Mesenteric fat pad (tissue), 1 donor: ENCODE data around the gene FBXL13. TPM values are rescaled to one million over a fixed set of nuclear protein-coding genes. Genes with fewer than 3 reads are reported as not detected.
"Not testable (repeated sequence)": the region's sequence is repeated elsewhere in the genome, so short reads cannot be mapped to it uniquely, and the experiment has no call there.

Source experiments
- DNase-seq: peaks from one replicate; pipeline ENCODE4 v3.0.0-alpha.2; 2020; ENCODE audit warnings: low spot score
- long read RNA-seq: library from polyadenylated mRNA; unstranded; transcript quantifications from one replicate; pipeline ENCODE4 v2.0.0, GENCODE V29; 2020
- total RNA-seq: library from RNA; stranded (reverse); fragmentation: NEBNext Ultra II Directional; extraction: Animal tissue kit (Norgen Biotek cat#: 25700); gene quantifications from one replicate; pipeline ENCODE4 v1.2.1, GENCODE V29; 2021
- donor health status: DM: yes; HTN: yes; CAD: no.

The FBXL13 gene
- total RNA-seq, result 0.55 TPM
- long read RNA-seq, partial matches to known transcripts, result 0 of 3 reads
- long read RNA-seq, other reads (novel, unspliced or antisense), result 3 of 3 reads

DNA sequence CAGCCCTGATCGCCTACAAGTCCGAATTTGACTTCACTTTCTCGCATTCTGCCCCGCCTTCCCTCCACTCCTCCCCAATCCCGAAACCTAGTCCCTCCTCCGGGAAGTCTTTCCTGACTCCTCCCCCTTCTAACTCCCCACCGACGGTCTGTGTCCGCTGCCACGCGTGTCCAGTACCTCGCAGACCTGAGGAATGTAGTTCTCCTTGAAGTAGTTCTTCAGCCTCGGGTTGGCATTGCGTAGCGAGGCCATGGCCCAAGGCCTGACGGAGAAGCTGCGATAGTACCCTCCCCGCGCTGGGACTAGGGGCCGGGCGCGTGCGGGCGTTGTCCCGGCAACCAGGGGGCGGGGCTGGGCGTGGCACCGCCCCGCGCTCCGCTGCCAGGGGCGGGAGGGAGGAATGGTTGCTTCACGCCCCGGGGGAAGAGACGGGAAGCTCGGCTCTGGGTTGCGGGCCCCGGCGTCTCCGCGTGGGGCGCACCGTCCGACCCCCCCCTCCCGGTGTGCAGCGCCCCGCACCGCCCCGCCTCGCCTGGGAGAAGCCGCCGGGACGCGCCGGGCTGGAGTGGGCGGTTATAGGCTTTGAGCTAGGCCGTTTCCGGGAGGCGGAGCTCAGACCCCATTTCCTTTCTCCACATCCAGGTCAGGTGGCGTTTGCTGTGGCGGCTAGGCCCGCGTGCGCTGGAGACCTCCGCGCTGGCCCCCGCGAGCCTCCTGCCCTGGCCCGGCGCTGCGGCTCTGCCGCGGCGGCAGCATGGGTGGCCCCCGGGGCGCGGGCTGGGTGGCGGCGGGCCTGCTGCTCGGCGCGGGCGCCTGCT is at the start of gene FBXL13, which contains the start of gene ARMC10:
Gene FBXL13 (minus strand): TSS at position 278 of the 818 bp plus-strand sequence.
Gene ARMC10 (plus strand): TSS at position 622 of the 818 bp plus-strand sequence. CDS start 133 bp downstream, at position 755.
- peak; percentile 95 for DNase-seq

DNA sequence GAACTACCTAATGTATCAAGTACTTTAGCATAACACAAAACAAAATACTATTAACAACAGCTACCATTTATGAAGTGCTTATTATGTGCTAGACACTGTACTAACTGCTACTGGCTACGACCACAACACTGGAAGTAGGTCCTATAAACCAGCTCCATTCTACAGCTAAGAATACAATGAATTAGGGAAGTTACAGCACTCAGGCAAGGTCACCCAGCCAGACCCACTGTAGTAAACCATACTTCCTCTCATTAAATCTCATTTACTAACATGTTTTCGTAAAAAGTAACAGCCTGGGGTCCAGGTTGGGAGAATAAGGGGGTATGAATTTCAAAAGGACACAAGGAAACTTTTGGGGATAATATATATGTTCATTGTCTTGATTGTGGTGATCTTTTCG is 48.9 kb upstream of the FBXL13 start:
- no peak for DNase-seq

DNA sequence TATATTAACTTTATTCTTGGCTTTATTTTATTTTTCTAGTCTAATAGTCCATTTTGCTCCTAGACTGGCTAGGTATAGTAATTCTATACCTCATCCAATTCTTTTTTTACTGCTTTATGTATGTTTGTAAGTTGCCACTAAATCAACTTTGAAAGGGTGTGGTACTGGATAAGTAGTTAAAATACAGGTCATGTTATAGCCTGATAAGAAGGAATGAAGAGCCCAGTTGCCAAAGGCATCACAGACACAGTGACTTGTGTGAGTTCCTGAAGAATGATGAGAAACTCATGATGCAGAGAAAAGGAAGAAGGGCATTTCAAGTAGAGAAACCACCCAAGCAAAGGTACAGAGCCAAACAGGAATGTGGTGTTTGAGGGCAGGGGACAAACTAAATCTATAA is 47.0 kb upstream of the FBXL13 start:
- DNase-seq, result no peak

DNA sequence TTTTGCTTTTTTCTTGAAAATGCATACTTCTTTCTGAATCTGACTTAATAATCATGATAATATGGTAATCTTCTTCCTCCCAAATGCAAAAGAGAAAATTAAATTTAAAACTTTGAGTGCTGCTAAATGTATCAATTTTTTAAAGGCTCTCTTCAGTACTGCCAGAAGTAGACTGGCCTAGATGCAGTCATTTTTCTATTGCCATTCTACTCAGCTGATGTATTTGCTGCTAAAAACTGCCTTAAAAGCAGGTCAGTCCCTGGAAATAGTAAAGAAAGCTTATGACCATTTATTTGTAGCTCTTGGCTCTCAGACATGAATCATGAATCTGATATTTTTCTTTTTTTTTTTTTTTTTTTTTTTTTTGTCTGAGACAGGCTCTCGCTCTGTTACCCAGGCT is 45.8 kb upstream of the FBXL13 start:
- no peak for DNase-seq

DNA sequence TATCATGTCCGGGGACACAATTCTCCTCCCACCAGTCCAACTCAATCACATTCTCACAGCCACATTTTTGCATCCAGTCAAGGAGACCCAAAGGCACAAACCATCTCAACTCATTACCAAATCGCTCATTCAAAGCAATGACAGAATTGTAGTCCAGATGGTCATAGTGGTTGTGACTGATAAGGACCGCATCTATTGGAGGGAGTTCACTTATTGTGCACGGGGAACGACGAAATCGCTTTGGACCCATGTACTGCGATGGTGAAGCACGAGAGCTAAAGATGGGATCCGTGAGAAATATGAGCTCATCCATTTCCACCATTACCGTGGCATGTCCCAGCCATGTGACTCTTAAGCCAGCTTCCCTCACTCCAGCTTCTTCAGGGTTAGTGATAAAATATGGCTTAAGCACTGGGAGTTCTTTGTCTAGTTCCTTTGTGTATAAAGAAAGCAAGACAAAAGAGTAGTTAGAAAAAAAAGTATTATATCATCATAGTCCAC is 45.2 kb upstream of the FBXL13 start:
- no peak for DNase-seq

DNA sequence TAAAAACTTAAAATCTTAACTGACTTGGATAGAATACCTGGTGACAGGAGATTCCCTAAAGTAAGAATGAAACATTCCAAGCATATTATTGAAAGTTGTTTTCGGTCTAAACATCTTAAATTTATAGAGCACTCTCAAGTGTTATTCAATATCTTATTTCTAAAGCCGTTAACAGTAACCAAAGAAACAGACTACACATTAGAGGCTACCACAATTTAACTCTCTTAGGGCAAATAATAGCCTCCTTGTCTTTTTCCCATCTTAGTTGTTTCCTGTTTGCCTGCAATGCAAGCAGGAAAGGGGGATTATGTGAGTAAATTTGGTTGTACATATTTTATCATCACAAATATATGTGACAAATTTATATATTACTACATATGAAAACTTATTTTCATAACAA is 42.9 kb upstream of the FBXL13 start:
- no peak for DNase-seq

DNA sequence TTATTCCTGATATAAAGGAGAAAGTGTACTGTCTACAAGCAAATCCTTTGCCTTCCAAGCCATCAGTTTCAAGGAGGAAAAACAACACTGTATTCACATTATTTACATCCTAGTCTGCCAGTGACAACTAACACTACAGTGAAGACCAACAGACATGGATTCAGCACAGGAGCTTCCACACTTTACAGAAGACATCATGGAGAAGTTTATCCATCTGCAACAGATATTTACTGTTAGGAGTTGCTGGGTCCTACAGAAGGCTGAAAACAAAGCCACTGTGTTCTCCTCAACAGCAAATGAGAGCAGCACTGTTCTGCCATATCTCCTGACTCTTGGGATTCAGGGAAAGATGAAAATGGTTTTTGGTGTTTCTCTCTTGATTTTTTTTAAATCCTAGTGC is 42.4 kb upstream of the FBXL13 start:
- no peak for DNase-seq

DNA sequence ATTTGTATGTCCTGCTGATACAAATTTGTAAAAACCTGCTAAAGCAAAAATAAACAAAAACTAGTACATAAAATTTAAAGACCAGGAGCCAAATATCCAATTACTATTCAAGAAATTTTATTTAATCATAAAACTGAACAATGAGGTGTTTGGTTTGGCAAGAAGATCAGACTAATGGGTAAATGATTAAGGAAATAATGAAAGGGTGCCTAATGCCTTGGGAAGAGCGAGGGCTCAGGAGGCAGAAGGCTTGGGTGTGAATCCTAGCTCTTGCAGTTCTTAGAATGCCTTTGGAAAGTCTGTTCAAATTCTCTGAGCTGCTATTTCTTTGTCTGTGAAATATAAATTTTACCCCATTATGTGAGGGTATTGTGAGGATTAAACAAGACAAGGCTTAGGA is 41.9 kb upstream of the FBXL13 start:
- DNase-seq, result no peak

DNA sequence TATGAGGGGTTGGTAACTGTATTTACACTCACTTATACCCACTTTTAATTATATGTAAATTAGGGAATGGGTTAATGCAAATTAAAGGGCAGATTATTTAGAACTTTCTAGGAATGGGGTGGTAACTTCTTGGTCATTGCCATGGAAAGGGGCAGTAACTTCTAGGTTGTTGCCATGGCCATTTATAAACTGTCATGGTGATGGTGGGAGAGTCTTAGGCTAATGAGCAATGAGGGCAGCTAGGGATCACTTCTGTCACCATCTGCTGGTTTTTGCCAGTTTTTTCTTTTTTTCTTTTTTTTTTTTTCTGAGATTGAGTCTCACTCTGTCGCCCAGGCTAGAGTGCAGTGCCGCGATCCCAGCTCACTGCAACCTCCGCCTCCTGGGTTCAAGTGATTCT is 41.2 kb upstream of the FBXL13 start:
- DNase-seq, result no peak

DNA sequence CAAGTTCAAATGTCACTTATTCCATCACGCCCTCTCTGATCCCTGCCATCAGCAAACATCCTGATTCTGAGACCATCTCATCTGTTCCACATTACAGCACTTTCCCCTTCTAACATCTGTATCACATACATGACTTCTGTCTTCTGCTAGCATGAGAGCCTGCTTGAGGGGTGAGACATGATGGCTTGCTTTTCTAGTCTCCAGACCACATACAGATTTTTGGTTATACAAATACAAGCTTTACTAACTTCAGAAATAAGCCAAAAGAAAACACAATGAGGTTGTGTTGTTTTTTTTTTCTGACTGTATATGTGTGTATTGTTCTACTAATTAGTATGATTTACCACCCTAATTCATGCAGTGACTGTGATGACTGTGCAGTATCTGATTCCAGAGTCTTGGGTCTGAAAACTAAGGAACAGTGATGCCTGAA is 40.0 kb upstream of the FBXL13 start:
- DNase-seq, result no peak

DNA sequence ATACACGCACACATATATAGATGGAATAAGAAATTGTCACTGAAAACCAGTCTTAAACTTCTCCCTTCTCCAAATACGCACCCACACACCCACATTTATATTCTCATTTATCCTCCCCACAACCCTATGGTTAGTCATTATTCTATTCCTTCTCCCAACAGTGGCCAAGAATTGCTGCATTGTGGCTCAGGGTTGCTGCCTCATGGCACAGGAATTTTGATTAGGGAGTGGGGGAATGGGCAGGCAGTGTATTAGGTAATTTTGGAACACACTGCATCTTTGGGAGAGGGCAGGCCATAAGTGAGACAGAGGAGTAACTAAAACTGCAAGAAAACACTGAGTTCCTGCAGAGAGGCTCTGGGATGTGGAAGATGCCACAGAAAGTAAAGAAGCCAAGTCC is 38.6 kb upstream of the FBXL13 start:
- no peak for DNase-seq

DNA sequence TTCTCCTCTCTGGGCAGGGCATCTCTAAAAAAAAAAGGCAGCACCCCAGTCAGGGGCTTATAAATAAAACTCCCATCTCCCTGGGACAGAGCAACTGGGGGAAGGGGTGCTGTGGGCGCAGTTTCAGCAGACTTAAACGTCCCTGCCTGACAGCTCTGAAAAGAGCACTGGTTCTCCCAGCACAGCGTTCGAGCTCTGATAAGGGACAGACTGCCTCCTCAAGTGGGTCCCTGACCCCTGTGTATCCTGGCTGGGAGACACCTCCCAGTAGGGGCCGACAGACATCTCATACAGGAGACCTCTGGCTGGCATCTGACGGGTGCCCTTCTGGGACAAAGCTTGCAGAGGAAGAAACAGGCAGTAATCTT is 32.1 kb upstream of the FBXL13 start:
- DNase-seq, result not testable (repeated sequence)

DNA sequence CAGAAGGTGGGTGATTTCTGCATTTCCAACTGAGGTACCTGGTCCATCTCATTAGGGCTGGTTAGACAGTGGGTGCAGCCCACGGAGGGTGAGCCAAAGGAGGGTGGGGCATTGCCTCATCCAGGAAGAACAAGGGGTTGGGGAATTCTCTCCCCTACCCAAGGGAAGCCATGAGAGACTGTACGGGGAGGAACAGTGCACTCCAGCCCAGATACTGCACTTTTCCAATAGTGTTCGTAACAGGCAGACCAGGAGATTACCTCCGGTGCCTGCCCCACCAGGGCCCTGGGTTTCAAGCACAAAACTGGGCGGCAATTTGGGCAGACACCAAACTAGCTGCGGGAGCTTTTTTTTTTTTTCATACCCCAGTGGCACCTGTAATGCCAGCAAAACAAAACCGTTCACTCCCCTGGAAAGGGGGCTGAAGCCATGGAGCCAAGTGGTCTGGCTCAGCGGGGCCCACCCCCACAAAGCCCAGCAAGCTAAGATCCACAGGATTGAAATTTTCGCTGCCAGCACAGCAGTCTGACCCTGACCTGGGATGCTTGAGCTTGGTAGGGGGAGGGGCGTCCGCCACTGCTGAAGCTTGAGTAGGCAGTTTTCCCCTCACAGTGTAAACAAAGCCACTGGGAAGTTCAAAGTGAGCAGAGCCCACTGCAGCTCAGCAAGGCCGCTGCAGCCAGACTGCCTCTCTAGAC is 31.6 kb upstream of the FBXL13 start:
- no peak for DNase-seq

DNA sequence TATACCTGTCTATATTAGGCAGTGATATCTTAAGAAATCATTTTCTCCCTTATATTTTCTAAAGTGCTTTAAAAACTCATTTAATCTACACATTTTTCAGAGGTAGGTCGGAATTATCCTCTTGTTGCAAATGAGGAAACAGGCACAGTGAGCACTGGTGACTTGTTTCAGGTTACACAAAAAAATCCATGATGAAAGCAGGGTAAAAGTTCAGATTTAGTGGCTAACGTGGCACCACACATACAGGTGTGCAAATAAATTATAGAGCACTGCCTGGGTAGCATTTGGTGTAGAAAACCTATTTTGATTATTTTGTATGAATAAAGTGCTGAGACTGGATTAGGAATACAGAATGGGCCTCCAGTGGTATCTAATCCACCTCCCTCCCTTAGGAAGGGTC is 26.9 kb upstream of the FBXL13 start:
- DNase-seq, result no peak

DNA sequence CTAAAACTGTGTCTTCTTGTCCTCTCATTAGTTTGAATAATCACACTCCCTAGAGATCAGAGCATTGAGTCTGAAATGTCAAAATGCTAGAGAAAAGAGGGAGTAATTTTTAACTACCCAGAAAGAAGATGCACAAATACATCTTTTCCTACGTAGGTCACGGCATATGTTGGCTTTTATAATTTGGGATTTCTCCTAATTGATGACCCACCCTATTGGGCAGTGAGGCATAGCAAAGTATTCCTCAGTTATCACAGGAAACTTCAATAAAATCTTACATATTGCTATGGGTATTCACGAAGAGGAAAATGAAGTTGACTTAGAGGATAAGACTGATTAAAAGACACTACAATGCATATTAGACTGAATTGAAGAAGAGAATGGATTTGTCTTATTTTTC is 25.8 kb upstream of the FBXL13 start:
- DNase-seq, result no peak

DNA sequence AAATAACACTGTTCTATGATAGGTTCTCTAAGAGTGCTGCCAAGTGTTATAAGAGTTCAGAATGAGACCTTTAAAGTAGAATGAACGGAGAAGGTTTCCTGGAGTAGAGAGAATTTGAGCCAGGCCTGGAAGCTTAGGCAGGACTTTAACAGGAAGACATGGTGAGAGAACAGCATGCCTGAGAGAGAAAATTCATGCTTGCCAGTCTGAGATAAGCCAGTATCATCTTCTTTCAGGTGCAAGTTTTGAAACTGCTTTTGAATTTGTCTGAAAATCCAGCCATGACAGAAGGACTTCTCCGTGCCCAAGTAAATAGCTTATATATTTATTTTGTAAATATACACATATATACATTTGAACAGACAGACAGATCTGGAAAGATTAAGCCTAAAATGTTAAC is 22.4 kb upstream of the FBXL13 start:
- no peak for DNase-seq

DNA sequence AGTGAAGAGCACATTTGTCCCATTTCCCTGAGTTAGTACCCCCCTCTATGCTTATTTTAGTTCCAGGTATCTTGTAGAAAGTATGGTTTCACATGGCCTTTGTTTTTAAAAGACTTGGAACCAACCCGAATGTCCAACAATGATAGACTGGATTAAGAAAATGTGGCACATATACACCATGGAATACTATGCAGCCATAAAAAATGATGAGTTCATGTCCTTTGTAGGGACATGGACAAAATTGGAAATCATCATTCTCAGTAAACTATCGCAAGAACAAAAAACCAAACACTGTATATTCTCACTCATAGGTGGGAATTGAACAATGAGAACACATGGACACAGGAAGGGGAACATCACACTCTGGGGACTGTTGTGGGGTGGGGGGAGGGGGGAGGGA is 21.0 kb upstream of the FBXL13 start:
- DNase-seq, result not testable (repeated sequence)

DNA sequence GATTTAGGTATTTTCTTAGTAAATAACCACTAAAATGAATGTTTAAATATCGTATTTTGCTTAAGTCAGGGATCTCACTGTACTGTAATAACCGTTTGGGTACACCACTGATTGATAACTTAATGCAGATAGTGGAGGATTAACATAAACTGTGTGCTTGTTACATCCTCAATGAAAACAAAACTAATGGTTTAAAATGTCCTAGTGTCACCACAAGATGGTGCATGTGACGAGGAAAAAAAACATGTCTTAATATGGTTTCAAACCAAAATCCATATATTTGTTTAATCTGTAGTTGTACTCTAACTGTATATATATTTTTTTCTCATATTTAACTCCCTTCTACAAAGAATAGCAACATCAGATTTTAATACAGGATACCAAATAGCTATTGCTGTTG is 19.5 kb upstream of the FBXL13 start:
- no peak for DNase-seq

DNA sequence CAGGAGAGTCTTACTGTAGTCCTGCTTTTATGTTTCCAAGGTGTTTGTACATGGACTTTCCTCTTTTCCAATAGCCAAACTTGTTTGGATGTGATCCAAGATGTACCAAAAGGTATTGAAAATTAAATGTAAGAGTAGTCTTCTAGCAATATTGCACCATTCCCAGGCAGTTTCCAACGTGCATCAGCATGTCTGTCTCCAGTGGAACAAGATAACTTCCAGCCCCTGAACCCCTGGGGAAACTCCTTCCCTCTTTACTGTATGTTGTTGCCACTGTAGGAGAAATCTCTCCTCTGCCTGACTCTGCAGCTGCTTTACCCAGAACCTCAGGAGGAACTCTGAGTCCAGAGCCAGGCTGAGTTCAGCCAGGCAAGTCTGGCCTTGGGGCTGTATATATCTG is 18.8 kb upstream of the FBXL13 start:
- DNase-seq, result no peak

DNA sequence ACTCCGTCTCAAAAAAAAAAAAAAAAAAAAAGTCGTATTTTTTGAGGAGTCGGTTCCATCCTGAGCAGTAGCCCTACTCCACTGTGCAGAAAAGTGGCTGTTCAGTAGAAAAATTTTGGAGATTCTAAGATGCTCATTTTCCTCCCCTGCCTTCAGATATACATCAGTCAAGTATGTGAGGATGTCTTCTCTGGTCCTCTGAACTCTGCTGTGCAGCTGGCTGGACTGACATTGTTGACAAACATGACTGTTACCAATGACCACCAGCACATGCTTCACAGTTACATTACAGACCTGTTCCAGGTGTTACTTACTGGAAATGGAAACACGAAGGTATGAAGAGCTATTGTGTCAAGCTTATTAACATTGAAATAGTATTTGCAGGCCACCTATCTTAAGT is 17.7 kb upstream of the FBXL13 start:
- DNase-seq, result not testable (repeated sequence)

DNA sequence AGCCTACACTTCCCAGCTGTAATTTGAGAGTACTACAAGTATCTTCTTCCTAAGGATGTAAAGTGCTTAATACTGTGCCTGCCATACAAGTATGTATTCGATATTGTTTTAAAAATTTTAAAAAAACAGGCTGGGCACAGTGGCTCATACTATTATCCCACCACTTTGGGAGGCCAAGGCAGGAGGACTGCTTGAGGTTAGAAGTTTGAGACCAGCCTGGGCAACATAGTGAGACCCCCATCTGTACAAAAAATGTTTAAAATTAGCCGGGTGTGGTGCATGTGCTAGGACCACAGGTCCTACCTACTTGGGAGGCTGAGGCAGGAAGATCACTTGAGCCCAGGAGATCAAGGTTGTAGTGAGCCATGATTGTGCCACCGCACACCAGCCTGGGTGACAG is 8.6 kb upstream of the FBXL13 start:
- no peak for DNase-seq

DNA sequence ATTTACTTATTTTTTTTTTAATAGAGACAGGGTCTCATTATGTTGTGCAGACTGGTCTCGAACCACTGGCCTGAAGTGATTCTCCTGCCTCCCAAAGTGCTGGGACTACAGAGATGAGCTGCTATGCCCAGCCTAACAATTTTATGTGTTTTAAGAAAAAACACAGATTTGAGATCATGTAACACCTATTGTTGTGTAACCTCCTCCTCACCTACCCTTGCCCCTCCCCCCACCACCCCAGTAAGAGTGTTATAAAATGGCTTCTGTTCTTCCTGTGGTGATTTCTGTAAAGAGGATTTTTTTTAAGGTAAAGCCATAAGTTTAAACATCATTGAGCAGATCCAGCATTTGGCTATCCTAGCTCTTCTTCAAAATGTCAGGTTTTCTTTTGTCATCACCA is 7.9 kb upstream of the FBXL13 start:
- DNase-seq, result no peak
